A673 (cell line): ENCODE measurements around the gene DNAJA4.

Experiments
- CTCF ChIP-seq: fragments of 300-800, 200-600 bp; sonication (generic); conservative IDR thresholded peaks from 2 replicates; pipeline ENCODE4 v1.5.1; 2017; ENCODE audit warnings: low read depth, mild to moderate bottlenecking, antibody characterized with exemption, low read length, moderate library complexity, mixed read lengths
- EZH2 ChIP-seq: fragments of 200-600 bp; sonication (generic); IDR thresholded peaks from 2 replicates; pipeline ENCODE4 v1.6.1; 2017; ENCODE audit warnings: borderline replicate concordance, low read depth, mild to moderate bottlenecking, mixed read lengths, antibody characterized with exemption, low read length; ENCODE audit not compliant: poor library complexity, severe bottlenecking

GRCh38 chr15:78312957-78313356 is 48.6 kb downstream of the DNAJA4 start:
- no peak for TF ChIP-seq CTCF
- no peak for TF ChIP-seq EZH2
